Right lung (tissue), 5 donors: ENCODE data around the gene STYXL1. TPM values are rescaled to one million over a fixed set of nuclear protein-coding genes. Genes with fewer than 3 reads are reported as not detected.

ENCODE experiments used
- DNase-seq, 2 donors: peaks; one replicate each; pipeline ENCODE4 v3.0.0-alpha.2; 2013
- polyA plus RNA-seq, 5 donors: library from polyadenylated mRNA; unstranded; fragments of 120-200 nt; gene quantifications; one replicate each; pipeline versions ENCODE4 v1.2.1 to v1.2.3, GENCODE V29; 2013; ENCODE audit warnings: inconsistent platforms in 1 of 5, low replicate concordance in 1 of 5; ENCODE audit not compliant: insufficient read length in 5 of 5, insufficient read depth in 1 of 5

STYXL1 gene
- polyA plus RNA-seq, 5 donors: 33.6 to 45.6 (median 43.2) TPM

GRCh38 chr7:75993689-75994387 lies 54.0 kb downstream of the STYXL1 start:
- peak; percentile 39 to 49 for DNase-seq

GRCh38 chr7:75992083-75992755 lies 55.6 kb downstream of the STYXL1 start:
- no peak for DNase-seq

DNA sequence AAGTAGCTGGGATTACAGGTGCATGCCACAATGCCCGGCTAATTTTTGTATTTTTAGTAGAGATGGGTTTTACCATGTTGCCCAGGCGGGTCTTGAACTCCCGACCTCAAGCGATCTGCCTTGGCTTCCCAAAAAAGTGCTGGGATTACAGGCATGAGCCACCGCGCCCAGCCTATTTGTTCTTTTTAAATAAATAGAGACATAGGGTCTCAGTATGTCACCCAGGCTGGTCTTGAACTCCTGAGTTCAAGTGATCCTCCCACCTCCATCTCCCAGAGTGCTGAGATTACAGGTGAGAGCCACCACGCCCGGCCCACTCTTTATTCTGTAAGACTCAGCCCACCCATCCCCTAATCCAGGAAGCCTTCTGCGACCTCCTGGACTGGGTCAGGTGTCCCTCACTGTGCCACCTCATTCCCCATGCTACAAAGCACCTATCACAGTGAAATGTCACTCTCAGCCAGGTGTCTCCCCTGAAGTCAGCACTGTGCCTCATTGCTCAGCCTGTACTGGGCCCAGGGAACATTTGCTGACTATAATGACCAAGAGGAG lies 56.2 kb downstream of the STYXL1 start:
- no peak for DNase-seq

DNA sequence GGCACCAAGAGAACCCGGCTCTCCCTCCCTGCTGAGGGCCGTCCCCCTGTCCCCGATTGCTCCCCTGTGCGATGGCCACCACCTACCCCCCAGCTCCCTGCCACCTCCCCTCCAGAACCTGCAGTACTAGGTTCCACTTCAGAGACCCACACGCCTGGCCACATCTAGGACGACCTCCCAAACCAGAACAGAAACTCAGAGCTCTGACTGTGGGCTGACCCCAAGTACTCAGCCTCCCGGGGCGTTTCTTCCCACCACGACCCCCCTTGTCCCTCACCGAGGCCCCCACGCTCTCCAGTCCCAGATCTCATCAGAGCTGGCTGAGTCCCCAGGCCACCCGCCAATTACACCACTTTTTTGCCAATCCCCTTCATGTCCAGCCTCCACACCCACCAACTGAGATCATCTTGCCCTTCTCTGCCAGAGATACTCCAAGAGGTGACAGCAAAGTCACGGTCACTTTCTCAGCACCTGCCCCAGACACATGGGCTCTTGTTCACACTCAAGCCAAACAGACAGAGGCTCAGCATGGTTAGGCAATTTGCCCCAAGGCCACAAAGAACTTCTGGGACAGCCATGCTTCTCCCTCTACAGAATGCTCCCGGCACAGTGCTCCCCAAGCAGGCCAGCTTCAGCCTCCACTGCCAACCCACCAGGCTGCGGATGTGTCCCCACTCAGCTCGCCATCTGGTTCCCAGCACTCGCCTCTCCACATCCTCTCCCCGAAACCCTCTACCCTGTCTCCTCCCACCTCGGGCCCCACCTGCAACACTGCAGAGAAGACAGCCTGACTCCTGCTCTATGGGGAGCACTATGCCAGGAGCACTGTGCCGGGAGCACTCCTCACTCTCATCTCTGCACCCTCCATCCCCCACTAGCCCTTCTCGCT lies 58.1 kb downstream of the STYXL1 start:
- DNase-seq: peak in 1 of 2 donors; percentile 29

- no peak for DNase-seq
Observed at GRCh38 chr7:75988568-75989499, 59.0 kb downstream of the STYXL1 start.

GRCh38 chr7:75987805-75988567 lies 59.8 kb downstream of the STYXL1 start:
- DNase-seq: no peak

DNA sequence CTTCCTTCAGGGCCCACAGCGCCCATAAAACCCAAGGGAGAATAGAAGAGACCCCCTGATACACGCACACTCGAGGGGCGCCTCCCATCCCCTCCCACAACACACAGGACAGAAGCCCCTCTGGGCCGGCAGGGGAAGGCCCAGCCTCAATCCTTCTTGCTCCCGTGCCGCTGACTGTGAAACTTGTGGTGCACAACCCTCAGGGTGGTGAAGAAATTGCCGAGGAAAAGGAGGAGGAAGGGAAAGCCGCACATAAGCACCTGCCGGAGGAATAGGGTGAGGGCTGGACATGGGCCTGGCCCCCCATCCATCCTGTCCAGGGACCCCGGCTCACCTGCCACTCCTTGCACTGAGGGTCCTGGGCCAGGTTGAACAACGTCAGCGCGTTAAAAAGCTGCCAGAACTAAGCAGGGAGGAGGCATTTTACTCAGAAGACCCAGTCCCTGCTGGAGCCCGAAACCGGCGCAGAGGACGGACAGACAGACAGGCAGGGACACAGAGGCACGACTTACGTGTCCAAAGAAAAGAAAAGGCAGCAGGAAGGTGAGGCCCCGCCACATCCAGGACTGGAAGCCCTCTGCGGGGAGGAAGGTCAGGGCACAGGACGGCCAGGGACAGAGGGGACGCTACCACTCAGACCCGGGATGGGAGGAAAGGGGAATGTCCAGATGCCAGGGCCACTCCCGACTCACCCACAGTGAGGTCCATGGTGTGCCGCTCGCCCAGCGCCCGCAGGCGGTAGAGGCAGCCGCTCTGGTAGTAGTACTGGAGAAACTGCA lies 60.6 kb downstream of the STYXL1 start:
- DNase-seq: no peak

GRCh38 chr7:75986147-75986781 lies 61.5 kb downstream of the STYXL1 start:
- no peak for DNase-seq

GRCh38 chr7:75985518-75986146 lies 62.2 kb downstream of the STYXL1 start:
- DNase-seq: no peak

GRCh38 chr7:75985009-75985517 lies 62.7 kb downstream of the STYXL1 start:
- DNase-seq: no peak

- DNase-seq: no peak
Observed at GRCh38 chr7:75984130-75985008, 63.4 kb downstream of the STYXL1 start.

DNA sequence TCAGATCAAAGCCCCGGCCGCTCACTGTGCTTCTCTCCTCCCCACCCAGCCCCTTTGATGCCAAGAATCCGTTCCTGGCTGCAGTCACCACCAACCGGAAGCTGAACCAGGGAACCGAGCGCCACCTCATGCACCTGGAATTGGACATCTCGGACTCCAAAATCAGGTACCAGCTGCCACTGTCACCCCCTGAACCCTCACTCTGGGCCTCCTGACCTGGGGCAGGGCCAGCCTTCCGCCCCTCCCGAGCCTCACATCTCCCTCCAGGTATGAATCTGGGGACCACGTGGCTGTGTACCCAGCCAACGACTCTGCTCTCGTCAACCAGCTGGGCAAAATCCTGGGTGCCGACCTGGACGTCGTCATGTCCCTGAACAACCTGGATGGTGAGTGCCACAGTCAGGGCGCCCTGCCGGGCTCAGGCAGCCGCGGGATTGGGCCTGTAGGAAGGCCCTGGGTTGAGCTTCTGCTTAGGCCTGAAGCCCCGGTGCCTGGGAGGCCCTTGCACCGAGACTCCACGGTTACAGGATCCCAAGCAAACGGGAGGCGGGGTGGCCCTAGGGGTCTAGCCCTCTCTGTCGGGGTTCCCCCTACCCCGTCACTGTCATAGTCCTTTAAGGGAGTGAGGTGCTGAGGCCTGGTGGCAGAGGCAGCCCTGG lies 64.2 kb downstream of the STYXL1 start:
- DNase-seq: no peak

- no peak for DNase-seq
Observed at GRCh38 chr7:75982306-75983064, 65.3 kb downstream of the STYXL1 start.

DNA sequence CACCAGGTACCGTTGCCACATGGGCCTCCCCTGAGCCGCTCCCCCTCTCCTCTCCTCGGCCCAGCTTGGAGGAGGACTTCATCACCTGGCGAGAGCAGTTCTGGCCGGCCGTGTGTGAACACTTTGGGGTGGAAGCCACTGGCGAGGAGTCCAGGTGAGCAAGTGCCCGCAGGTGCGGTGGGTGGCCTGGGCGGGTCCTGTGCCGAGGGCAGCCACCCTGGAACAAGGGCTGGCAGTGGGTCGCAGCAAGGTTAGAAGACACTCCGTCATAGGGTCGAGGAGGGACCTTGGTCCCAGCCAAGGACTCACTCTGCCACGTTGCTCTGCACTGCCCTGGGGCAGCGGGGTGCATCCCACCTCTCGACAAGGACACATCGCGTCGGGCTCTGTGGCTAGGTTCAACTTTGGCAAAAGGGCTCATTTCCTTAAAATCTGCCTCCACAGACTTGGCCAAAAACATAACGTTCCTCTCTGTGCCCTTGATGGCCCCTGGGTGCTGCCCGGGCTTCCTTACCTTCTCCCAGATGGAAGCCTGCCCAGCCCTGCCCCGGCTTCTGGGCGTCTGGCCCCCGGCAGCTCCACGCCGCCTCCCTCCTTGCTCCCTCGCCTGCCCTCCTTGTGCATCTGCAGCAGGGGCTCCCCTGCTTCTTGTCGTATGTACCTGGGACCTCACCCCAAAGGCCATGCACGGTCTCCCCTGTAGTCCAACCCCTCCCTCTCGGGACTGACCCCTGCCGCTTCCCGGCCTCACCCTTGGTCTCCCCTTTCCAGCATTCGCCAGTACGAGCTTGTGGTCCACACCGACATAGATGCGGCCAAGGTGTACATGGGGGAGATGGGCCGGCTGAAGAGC lies 66.1 kb downstream of the STYXL1 start:
- no peak for DNase-seq

- DNase-seq: no peak
Observed at GRCh38 chr7:75981203-75981452, 66.7 kb downstream of the STYXL1 start.
